ENCODE results near the gene MBD6.

The MBD6 gene

GRCh38 chr12:57476162-57476992, 46.2 kb upstream of the MBD6 start:
- ChIA-PET POLR2A (interaction anchor here (1.1 kb wide), 1 partner anchor 10 kb away, joined by 7 read pairs; no protein-coding TSS in a partner anchor), CTCF (interaction anchor here (0.6 to 1.4 kb wide), 2 partner anchors 16 to 18 kb away, joined by 3 read pairs; no protein-coding TSS in a partner anchor)
- no peak for TF ChIP-seq NFRKB (IDR thresholded peaks at IDR 0.05)
- no peak for TF ChIP-seq HDGF (IDR thresholded peaks at IDR 0.05; ENCODE audit: borderline replicate concordance)
- TF ChIP-seq L3MBTL2 (conservative IDR thresholded peaks at IDR 0.05) = no peak
- TF ChIP-seq SP1 (IDR thresholded peaks at IDR 0.05) = no peak
- TF ChIP-seq ARNT (IDR thresholded peaks at IDR 0.05) = no peak
- TF ChIP-seq BHLHE40 (IDR thresholded peaks at IDR 0.05; ENCODE audit: borderline replicate concordance) = no peak
- no peak for TF ChIP-seq LEF1 (IDR thresholded peaks at IDR 0.05; ENCODE audit: borderline replicate concordance)
- no peak for TF ChIP-seq TARDBP (IDR thresholded peaks at IDR 0.05)
- no peak for TF ChIP-seq ZNF384 (IDR thresholded peaks at IDR 0.05)
- DNase-seq (ENCODE audit: extremely low spot score) = no peak

GRCh38 chr12:57476993-57477709, 45.5 kb upstream of the MBD6 start:
- TF ChIP-seq FOXA1 (IDR thresholded peaks at IDR 0.05) = no peak
- TF ChIP-seq CTBP1 (IDR thresholded peaks at IDR 0.05; ENCODE audit: borderline replicate concordance) = no peak
- no peak for TF ChIP-seq SUZ12 (IDR thresholded peaks at IDR 0.05)
- TF ChIP-seq L3MBTL2 (conservative IDR thresholded peaks at IDR 0.05) = no peak
- no peak for TF ChIP-seq ARNT (IDR thresholded peaks at IDR 0.05)
- TF ChIP-seq HDGF (IDR thresholded peaks at IDR 0.05; ENCODE audit: borderline replicate concordance) = no peak
- TF ChIP-seq LEF1 (IDR thresholded peaks at IDR 0.05; ENCODE audit: borderline replicate concordance) = no peak
- no peak for DNase-seq (ENCODE audit: extremely low spot score)
- ChIA-PET CTCF (interaction anchor here (0.6 to 1.4 kb wide), 2 partner anchors 17 to 18 kb away, joined by 3 read pairs; no protein-coding TSS in a partner anchor), POLR2A (interaction anchor here (1.1 kb wide), 1 partner anchor 9 kb away, joined by 7 read pairs; no protein-coding TSS in a partner anchor)

- ChIA-PET CTCF (interaction anchor here (1.4 kb wide), 1 partner anchor 19 kb away, joined by 3 read pairs; no protein-coding TSS in a partner anchor), POLR2A (interaction anchor here (0.9 to 1.1 kb wide), 2 partner anchors 9 to 22 kb away, joined by 3 to 7 read pairs; no protein-coding TSS in a partner anchor)
- no peak for DNase-seq (ENCODE audit: extremely low spot score)
- no peak for TF ChIP-seq NFRKB (IDR thresholded peaks at IDR 0.05)
- TF ChIP-seq FOXA1 (IDR thresholded peaks at IDR 0.05) = no peak
- TF ChIP-seq SUZ12 (IDR thresholded peaks at IDR 0.05) = no peak
- no peak for TF ChIP-seq SP1 (IDR thresholded peaks at IDR 0.05)
- TF ChIP-seq LEF1 (IDR thresholded peaks at IDR 0.05; ENCODE audit: borderline replicate concordance) = no peak
- TF ChIP-seq FOXM1 (IDR thresholded peaks at IDR 0.05; ENCODE audit: borderline replicate concordance) = no peak
- no peak for TF ChIP-seq ARNT (IDR thresholded peaks at IDR 0.05)
- TF ChIP-seq PKNOX1 (IDR thresholded peaks at IDR 0.05) = no peak
These were observed 44.6 kb upstream of the MBD6 start for GRCh38 chr12:57477710-57478681.

GRCh38 chr12:57479043-57479375, 43.6 kb upstream of the MBD6 start:
- POLR2A ChIA-PET = interaction anchor here (0.9 to 1.4 kb wide), 2 partner anchors 21 to 23 kb away, joined by 3 read pairs; no protein-coding TSS in a partner anchor
- CTCF ChIA-PET = no interaction called here
- no peak for TF ChIP-seq NFRKB (IDR thresholded peaks at IDR 0.05)
- no peak for DNase-seq (ENCODE audit: extremely low spot score)

- TF ChIP-seq TARDBP (IDR thresholded peaks at IDR 0.05) (no peak), BHLHE40 (IDR thresholded peaks at IDR 0.05; ENCODE audit: borderline replicate concordance) (no peak), PKNOX1 (IDR thresholded peaks at IDR 0.05) (no peak), ELF4 (IDR thresholded peaks at IDR 0.05) (no peak), SP1 (IDR thresholded peaks at IDR 0.05) (no peak), ARNT (IDR thresholded peaks at IDR 0.05) (no peak), FOXM1 (IDR thresholded peaks at IDR 0.05; ENCODE audit: borderline replicate concordance) (no peak), FOXA1 (IDR thresholded peaks at IDR 0.05) (no peak), HDGF (IDR thresholded peaks at IDR 0.05; ENCODE audit: borderline replicate concordance) (no peak), NFRKB (IDR thresholded peaks at IDR 0.05) (no peak), LEF1 (IDR thresholded peaks at IDR 0.05; ENCODE audit: borderline replicate concordance) (no peak), L3MBTL2 (conservative IDR thresholded peaks at IDR 0.05) (no peak), FOXK2 (IDR thresholded peaks at IDR 0.05) (no peak), CTBP1 (IDR thresholded peaks at IDR 0.05; ENCODE audit: borderline replicate concordance) (no peak), ZNF384 (IDR thresholded peaks at IDR 0.05) (no peak), SUZ12 (IDR thresholded peaks at IDR 0.05) (no peak)
- DNase-seq (ENCODE audit: extremely low spot score) = no peak
- POLR2A ChIA-PET = interaction anchor here (1.4 kb wide), 1 partner anchor 21 kb away, joined by 3 read pairs; no protein-coding TSS in a partner anchor
- CTCF ChIA-PET = interaction anchor here (1.2 kb wide), 1 partner anchor 17 kb away, joined by 3 read pairs; no protein-coding TSS in a partner anchor
These were observed 43.1 kb upstream of the MBD6 start, which contains the start of gene ARHGAP9 for GRCh38 chr12:57479376-57480115. ARHGAP9 (minus strand) TSS chr12:57479866; CDS start chr12:57479406, 460 bp downstream.

All from HEK293T (cell line).